ENCODE data around the gene RPS29.
A peak's percentile ranks its signal among the peaks of the same experiment; 100 is the strongest.

DNA sequence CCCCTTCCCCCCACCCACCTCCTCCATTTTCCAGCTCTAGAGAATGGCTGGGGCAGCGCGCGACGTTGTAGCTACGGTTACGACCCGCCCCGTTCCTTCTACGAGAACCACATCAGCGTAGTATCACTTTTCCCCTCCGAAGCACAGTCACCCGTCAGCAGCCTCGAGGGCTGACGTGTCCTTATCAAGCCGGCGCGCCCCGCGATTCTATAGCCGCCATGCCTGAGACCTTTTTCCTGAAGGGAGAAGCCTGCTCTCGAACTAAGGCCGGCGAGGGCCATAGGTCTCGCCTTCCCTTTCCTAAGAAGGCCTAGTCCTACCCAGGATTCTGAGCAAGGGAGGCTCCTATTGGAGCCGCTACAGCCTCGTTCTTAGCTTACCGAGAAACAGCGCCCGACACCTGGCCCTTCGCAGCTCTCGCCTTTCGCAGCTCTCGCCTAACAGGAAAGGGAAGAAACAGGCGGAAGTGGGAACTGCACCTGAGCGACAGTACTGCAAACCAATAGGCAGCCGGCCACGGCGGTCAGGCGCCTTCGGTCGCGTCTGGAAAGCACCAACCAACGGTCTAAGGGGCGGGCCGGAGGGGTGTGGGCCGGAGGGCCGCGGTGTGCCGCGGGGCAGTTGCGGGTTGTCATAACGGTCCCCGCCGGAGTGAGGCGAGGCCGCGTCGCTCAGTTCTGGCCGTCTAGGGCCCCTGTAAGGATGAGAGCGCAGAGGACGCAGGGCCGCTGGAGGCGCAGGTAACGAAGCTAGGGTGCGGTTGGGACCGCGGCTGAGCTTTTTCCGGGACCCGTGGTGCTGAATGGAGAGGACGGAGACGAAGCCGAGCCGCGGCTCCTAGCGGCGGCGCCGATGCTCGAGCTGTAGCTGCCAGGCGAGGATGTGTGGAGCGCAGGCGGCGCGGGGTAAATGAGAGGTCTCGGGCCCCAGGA is 34.3 kb upstream of the RPS29 start, which contains the start of the genes MGAT2 and RPL36AL:
- TF ChIP-seq, protein P1, sequence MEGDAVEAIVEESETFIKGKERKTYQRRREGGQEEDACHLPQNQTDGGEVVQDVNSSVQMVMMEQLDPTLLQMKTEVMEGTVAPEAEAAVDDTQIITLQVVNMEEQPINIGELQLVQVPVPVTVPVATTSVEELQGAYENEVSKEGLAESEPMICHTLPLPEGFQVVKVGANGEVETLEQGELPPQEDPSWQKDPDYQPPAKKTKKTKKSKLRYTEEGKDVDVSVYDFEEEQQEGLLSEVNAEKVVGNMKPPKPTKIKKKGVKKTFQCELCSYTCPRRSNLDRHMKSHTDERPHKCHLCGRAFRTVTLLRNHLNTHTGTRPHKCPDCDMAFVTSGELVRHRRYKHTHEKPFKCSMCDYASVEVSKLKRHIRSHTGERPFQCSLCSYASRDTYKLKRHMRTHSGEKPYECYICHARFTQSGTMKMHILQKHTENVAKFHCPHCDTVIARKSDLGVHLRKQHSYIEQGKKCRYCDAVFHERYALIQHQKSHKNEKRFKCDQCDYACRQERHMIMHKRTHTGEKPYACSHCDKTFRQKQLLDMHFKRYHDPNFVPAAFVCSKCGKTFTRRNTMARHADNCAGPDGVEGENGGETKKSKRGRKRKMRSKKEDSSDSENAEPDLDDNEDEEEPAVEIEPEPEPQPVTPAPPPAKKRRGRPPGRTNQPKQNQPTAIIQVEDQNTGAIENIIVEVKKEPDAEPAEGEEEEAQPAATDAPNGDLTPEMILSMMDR (IDR thresholded peaks at IDR 0.05 in 8 of 11, conservative IDR thresholded peaks at IDR 0.05 in 3 of 11), result peak in 8 of 11 experiments; percentile 24 to 63 (median 42)
- TF ChIP-seq POLR2A (IDR thresholded peaks at IDR 0.05), result peak; percentile 71 to 84 (median 76)
